SK-N-MC (cell line): Measurements from ENCODE around the gene NOC4L.

Experiments
- DNase-seq: peaks from one replicate; pipeline ENCODE4 v3.0.0-alpha.2; 2011; ENCODE audit warnings: low read depth, low spot score
- H3K27ac ChIP-seq: fragments of 200-600 bp; sonication (generic); 2 replicates; pipeline ENCODE4 v1.5.1; 2016; ENCODE audit warnings: mixed run types
- H3K36me3 ChIP-seq: fragments of 200-600 bp; sonication (generic); 2 replicates; pipeline ENCODE4 v1.6.1; 2017; ENCODE audit warnings: antibody characterized with exemption, low read length, mixed read lengths; ENCODE audit not compliant: insufficient read depth
- H3K4me3 ChIP-seq: fragments of 200-600 bp; sonication (generic); 2 replicates; pipeline ENCODE4 v1.5.1; 2016
- H3K9ac ChIP-seq: fragments of 200-600 bp; sonication (generic); 2 replicates; pipeline ENCODE4 v1.8.0; 2017; ENCODE audit warnings: mixed run types, mixed read lengths; ENCODE audit not compliant: insufficient read length
- H3K9me3 ChIP-seq: fragments of 200-600 bp; sonication (generic); 2 replicates; pipeline ENCODE4 v1.6.1; 2017; ENCODE audit warnings: low read depth, mild to moderate bottlenecking, antibody characterized with exemption, low read length, moderate library complexity, mixed read lengths
- EZH2 ChIP-seq: fragments of 200-600 bp; sonication (generic); IDR thresholded peaks from one replicate; pipeline ENCODE4 v1.6.1; 2017; ENCODE audit warnings: antibody characterized with exemption
- FOXP2 ChIP-seq: optimal IDR thresholded peaks from 2 replicates; pipeline ENCODE3; 2011; ENCODE audit warnings: mild to moderate bottlenecking, moderate library complexity; ENCODE audit not compliant: insufficient read depth; ENCODE audit errors: extremely low read length, control extremely low read depth
- POLR2AphosphoS5 ChIP-seq: IDR thresholded peaks from 2 replicates; pipeline ENCODE4 v1.6.1; 2012; ENCODE audit warnings: mild to moderate bottlenecking, low read depth, low read length, borderline replicate concordance

NOC4L gene

GRCh38 chr12:132106921-132107320 lies 37.3 kb upstream of the NOC4L start:
- TF ChIP-seq FOXP2 = no peak
- TF ChIP-seq POLR2AphosphoS5 = no peak
- no peak for TF ChIP-seq EZH2
- Histone ChIP-seq H3K27ac (no peak overlapping the region), H3K9ac (no peak overlapping the region), H3K4me3 (no peak overlapping the region), H3K9me3 (no peaks in the 10 kb centered on the region), H3K36me3 (no peaks in the 10 kb centered on the region; the same call in 1 of the 2 replicates)
- DNase-seq = no peak

- Histone ChIP-seq H3K27ac (no peak overlapping the region), H3K9me3 (no peaks in the 10 kb centered on the region), H3K4me3 (no peak overlapping the region), H3K36me3 (no peaks in the 10 kb centered on the region; the same call in 1 of the 2 replicates), H3K9ac (no peak overlapping the region)
- TF ChIP-seq EZH2 (no peak), POLR2AphosphoS5 (no peak), FOXP2 (no peak)
- no peak for DNase-seq
Observed at GRCh38 chr12:132108211-132108832, 35.9 kb upstream of the NOC4L start.

- H3K9ac ChIP-seq = no peak overlapping the region
- H3K36me3 ChIP-seq = peaks cover 4% of the 10 kb centered on the region; the same call in 1 of the 2 replicates
- no peak overlapping the region for H3K27ac ChIP-seq
- H3K4me3 ChIP-seq = no peak overlapping the region
- no peak for TF ChIP-seq EZH2
- no peak for TF ChIP-seq POLR2AphosphoS5
- no peak for TF ChIP-seq FOXP2
- no peaks in the 10 kb centered on the region for H3K9me3 ChIP-seq
- no peak for DNase-seq
Observed at GRCh38 chr12:132109741-132110140, 34.5 kb upstream of the NOC4L start.

GRCh38 chr12:132110677-132111076 lies 33.6 kb upstream of the NOC4L start:
- TF ChIP-seq FOXP2 (no peak), EZH2 (no peak), POLR2AphosphoS5 (no peak)
- no peak overlapping the region for H3K27ac ChIP-seq
- H3K4me3 ChIP-seq = no peak overlapping the region
- no peak overlapping the region for H3K9ac ChIP-seq
- no peaks in the 10 kb centered on the region for H3K9me3 ChIP-seq
- peaks cover 5% of the 10 kb centered on the region; the same call in 1 of the 2 replicates for H3K36me3 ChIP-seq
- no peak for DNase-seq

GRCh38 chr12:132111654-132112304 lies 32.5 kb upstream of the NOC4L start:
- no peak for DNase-seq
- H3K4me3 ChIP-seq = no peak overlapping the region
- peaks cover 5% of the 10 kb centered on the region; the same call in 1 of the 2 replicates for H3K36me3 ChIP-seq
- no peak overlapping the region for H3K27ac ChIP-seq
- no peaks in the 10 kb centered on the region for H3K9me3 ChIP-seq
- H3K9ac ChIP-seq = no peak overlapping the region
- no peak for TF ChIP-seq EZH2
- no peak for TF ChIP-seq FOXP2
- TF ChIP-seq POLR2AphosphoS5 = no peak

- Histone ChIP-seq H3K9ac (no peak overlapping the region), H3K36me3 (peaks cover 5% of the 10 kb centered on the region; the same call in 1 of the 2 replicates), H3K9me3 (no peaks in the 10 kb centered on the region), H3K4me3 (no peak overlapping the region), H3K27ac (no peak overlapping the region)
- TF ChIP-seq POLR2AphosphoS5 = no peak
- TF ChIP-seq EZH2 = no peak
- no peak for TF ChIP-seq FOXP2
- no peak for DNase-seq
Observed at GRCh38 chr12:132114667-132115066, 29.6 kb upstream of the NOC4L start.

GRCh38 chr12:132115500-132115899 lies 28.8 kb upstream of the NOC4L start:
- H3K9me3 ChIP-seq = no peaks in the 10 kb centered on the region
- peaks cover 5% of the 10 kb centered on the region; the same call in 1 of the 2 replicates for H3K36me3 ChIP-seq
- DNase-seq = no peak
- no peak for TF ChIP-seq EZH2
- H3K4me3 ChIP-seq = no peak overlapping the region
- no peak overlapping the region for H3K9ac ChIP-seq
- no peak overlapping the region for H3K27ac ChIP-seq

- Histone ChIP-seq H3K27ac (no peak overlapping the region), H3K9me3 (no peaks in the 10 kb centered on the region), H3K4me3 (no peak overlapping the region), H3K9ac (no peak overlapping the region), H3K36me3 (peaks cover 5% of the 10 kb centered on the region; the same call in 1 of the 2 replicates)
- DNase-seq = no peak
- no peak for TF ChIP-seq EZH2
- TF ChIP-seq FOXP2 = no peak
- no peak for TF ChIP-seq POLR2AphosphoS5
Observed at GRCh38 chr12:132116709-132117557, 27.3 kb upstream of the NOC4L start.

GRCh38 chr12:132117558-132117875 lies 26.7 kb upstream of the NOC4L start:
- H3K9ac ChIP-seq = no peak overlapping the region
- peaks cover 5% of the 10 kb centered on the region; the same call in 1 of the 2 replicates for H3K36me3 ChIP-seq
- no peak for TF ChIP-seq POLR2AphosphoS5
- TF ChIP-seq EZH2 = no peak
- TF ChIP-seq FOXP2 = no peak

More at GRCh38 chr12:132117558-132117875, 26.7 kb upstream of the NOC4L start:
- H3K27ac ChIP-seq = no peak overlapping the region
- H3K9me3 ChIP-seq = no peaks in the 10 kb centered on the region
- DNase-seq = no peak
- no peak overlapping the region for H3K4me3 ChIP-seq
